ENCODE measurements around the gene ANKS3.

DNA sequence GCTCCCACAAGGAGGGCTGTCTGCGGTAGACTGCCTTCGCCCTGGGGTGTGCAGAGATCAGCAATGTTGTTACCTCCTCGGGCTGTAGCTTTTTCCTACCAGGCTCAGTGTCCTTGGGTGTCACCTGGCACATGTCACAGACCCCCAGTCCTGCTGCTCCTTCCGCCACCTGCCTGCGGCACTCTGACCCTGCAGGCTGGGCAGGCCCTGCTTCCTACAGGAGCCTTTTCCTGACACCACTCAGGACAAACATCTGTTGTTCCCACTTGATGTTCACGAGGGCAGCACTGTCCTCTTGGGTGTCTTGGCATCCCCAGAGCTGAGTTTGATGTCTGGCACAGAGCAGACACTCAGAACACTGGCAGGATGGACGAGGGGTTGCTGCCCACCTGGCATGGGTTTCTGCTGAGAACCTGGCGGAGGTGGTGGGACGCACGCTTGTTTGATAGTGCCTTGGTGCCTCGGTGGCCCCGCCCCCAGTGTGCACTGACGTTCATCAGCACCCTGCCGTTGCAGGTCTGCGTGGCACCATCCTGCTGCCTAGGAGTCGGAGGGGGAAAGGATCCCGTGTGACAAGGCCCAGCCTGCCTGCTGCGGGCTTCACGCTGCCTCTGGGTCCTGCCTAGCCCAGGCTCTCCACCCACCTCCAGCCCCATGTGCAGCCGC is 67.4 kb downstream of the ANKS3 start:
- no peak for TF ChIP-seq CTCF (IDR thresholded peaks at IDR 0.05; ENCODE audit: low read depth, low read length)
- no peak for TF ChIP-seq POLR2A (IDR thresholded peaks at IDR 0.05; ENCODE audit: extremely low read depth, insufficient read length)

All from NB4 (cell line).